Measurements from ENCODE around the gene TGFA. TPM values are rescaled to one million over a fixed set of nuclear protein-coding genes. Genes with fewer than 3 reads are reported as not detected.

TGFA gene
- total RNA-seq, 4 donors from 2014 or later = 10.7 to 51.3 (median 33.7) TPM

DNA sequence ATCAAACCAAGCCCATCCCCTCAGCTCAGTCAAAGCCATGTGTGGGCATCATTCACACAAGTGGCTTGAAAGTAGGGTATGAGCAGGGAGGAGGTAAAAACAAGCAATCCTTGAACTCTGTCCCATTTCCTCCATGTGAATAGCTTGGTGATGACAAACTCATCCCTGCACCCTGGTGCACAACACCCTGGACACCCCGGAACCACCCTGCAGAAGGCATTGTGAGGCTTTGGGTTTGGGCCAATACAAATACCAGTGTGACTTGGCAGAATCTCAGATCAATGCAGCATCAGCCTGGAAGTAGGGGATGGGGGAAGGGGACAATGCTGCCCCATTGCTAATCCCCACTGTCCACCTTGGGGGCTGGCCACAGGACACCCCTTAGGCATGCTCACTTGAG lies 28.6 kb downstream of the TGFA start:
- 50% methylated on average over 1 of the region's 1 CpG; no CpG with 5 or more reads in 1 of the 2 donors for WGBS, 2 donors (ENCODE audit: low coverage in 1 of 2)
- H3K27ac ChIP-seq = peak overlapping the region; percentile 76 to 79 (median 78)
- intact Hi-C loops (cut with DNase I; ENCODE audit: low total_unique reads) = no loop called here
- peaks cover 14 to 39% (median 22%) of the 10 kb centered on the region in 4 donors for H3K4me1 ChIP-seq
- H3K36me3 ChIP-seq = no peaks in the 10 kb centered on the region
- no peaks in the 10 kb centered on the region for H3K27me3 ChIP-seq
- H3K9me3 ChIP-seq = no peaks in the 10 kb centered on the region
- peak; percentile 65 for DNase-seq
- TF ChIP-seq POLR2AphosphoS5 (IDR thresholded peaks at IDR 0.05) = peak in 2 of 3 donors; percentile 24 to 55
- no peak for TF ChIP-seq POLR2A (IDR thresholded peaks at IDR 0.05)
- TF ChIP-seq, protein P1, sequence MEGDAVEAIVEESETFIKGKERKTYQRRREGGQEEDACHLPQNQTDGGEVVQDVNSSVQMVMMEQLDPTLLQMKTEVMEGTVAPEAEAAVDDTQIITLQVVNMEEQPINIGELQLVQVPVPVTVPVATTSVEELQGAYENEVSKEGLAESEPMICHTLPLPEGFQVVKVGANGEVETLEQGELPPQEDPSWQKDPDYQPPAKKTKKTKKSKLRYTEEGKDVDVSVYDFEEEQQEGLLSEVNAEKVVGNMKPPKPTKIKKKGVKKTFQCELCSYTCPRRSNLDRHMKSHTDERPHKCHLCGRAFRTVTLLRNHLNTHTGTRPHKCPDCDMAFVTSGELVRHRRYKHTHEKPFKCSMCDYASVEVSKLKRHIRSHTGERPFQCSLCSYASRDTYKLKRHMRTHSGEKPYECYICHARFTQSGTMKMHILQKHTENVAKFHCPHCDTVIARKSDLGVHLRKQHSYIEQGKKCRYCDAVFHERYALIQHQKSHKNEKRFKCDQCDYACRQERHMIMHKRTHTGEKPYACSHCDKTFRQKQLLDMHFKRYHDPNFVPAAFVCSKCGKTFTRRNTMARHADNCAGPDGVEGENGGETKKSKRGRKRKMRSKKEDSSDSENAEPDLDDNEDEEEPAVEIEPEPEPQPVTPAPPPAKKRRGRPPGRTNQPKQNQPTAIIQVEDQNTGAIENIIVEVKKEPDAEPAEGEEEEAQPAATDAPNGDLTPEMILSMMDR (IDR thresholded peaks at IDR 0.05) = no peak
- TF ChIP-seq EP300 (IDR thresholded peaks at IDR 0.05; ENCODE audit: low read depth) = peak; percentile 9
- in situ Hi-C loops (cut with MboI; ENCODE audit: low pct_ligation_motif_present in 1 of 4, low pct_unique_long_range_greater_than_20kb in 1 of 4, low sequenced_read_pairs in 3 of 4) = no loop called here
- no peak overlapping the region for H3K4me3 ChIP-seq

- Histone ChIP-seq H3K36me3 (no peaks in the 10 kb centered on the region), H3K27ac (peak overlapping the region; percentile 76 to 79 (median 78)), H3K27me3 (no peaks in the 10 kb centered on the region), H3K4me3 (no peak overlapping the region), H3K4me1 (peaks cover 14 to 36% (median 22%) of the 10 kb centered on the region in 4 donors), H3K9me3 (no peaks in the 10 kb centered on the region)
- intact Hi-C loops (cut with DNase I; ENCODE audit: low total_unique reads) = no loop called here
- WGBS, 2 donors (ENCODE audit: low coverage in 1 of 2) = 17 to 39% methylated on average over 1 to 13 of the region's 14 CpGs
- no peak for TF ChIP-seq POLR2A (IDR thresholded peaks at IDR 0.05)
- no peak for TF ChIP-seq POLR2AphosphoS5 (IDR thresholded peaks at IDR 0.05)
- no peak for TF ChIP-seq EP300 (IDR thresholded peaks at IDR 0.05; ENCODE audit: low read depth)
- TF ChIP-seq, protein P1 (IDR thresholded peaks at IDR 0.05) = no peak
- in situ Hi-C loops (cut with MboI; ENCODE audit: low pct_ligation_motif_present in 1 of 4, low pct_unique_long_range_greater_than_20kb in 1 of 4, low sequenced_read_pairs in 3 of 4) = no loop called here
- peak; percentile 61 for DNase-seq
Observed at GRCh38 chr2:70523996-70524965, 29.3 kb downstream of the TGFA start.

- intact Hi-C loops (cut with DNase I; ENCODE audit: low total_unique reads) = no loop called here
- in situ Hi-C loops (cut with MboI; ENCODE audit: low pct_ligation_motif_present in 1 of 4, low pct_unique_long_range_greater_than_20kb in 1 of 4, low sequenced_read_pairs in 3 of 4) = no loop called here
- peaks cover 14 to 31% (median 22%) of the 10 kb centered on the region in 4 donors for H3K4me1 ChIP-seq
- TF ChIP-seq, protein P1 (IDR thresholded peaks at IDR 0.05) = no peak
- no peak for TF ChIP-seq POLR2AphosphoS5 (IDR thresholded peaks at IDR 0.05)
- TF ChIP-seq POLR2A (IDR thresholded peaks at IDR 0.05) = no peak
- no peak for TF ChIP-seq EP300 (IDR thresholded peaks at IDR 0.05; ENCODE audit: low read depth)
- no peak for DNase-seq
- no peaks in the 10 kb centered on the region for H3K27me3 ChIP-seq
- no peak overlapping the region for H3K4me3 ChIP-seq
- H3K9me3 ChIP-seq = no peaks in the 10 kb centered on the region
- no peaks in the 10 kb centered on the region for H3K36me3 ChIP-seq
- H3K27ac ChIP-seq = peak overlapping the region; percentile 76 to 79 (median 78)
Observed at GRCh38 chr2:70523672-70523995, 30.0 kb downstream of the TGFA start.

GRCh38 chr2:70522627-70523026 lies 31.0 kb downstream of the TGFA start:
- DNase-seq = no peak
- intact Hi-C loops (cut with DNase I; ENCODE audit: low total_unique reads) (no loop called here), in situ Hi-C loops (cut with MboI; ENCODE audit: low pct_ligation_motif_present in 1 of 4, low pct_unique_long_range_greater_than_20kb in 1 of 4, low sequenced_read_pairs in 3 of 4) (no loop called here)
- H3K9me3 ChIP-seq = no peaks in the 10 kb centered on the region
- no peaks in the 10 kb centered on the region for H3K27me3 ChIP-seq
- peaks cover 14 to 30% (median 22%) of the 10 kb centered on the region in 4 donors for H3K4me1 ChIP-seq
- H3K27ac ChIP-seq = no peak overlapping the region
- TF ChIP-seq, protein P1 (IDR thresholded peaks at IDR 0.05) = no peak
- no peak for TF ChIP-seq POLR2AphosphoS5 (IDR thresholded peaks at IDR 0.05)
- TF ChIP-seq POLR2A (IDR thresholded peaks at IDR 0.05) = no peak
- TF ChIP-seq EP300 (IDR thresholded peaks at IDR 0.05; ENCODE audit: low read depth) = no peak
- H3K36me3 ChIP-seq = no peaks in the 10 kb centered on the region
- 58 to 79% methylated on average over 2 to 5 of the region's 5 CpGs for WGBS, 2 donors (ENCODE audit: low coverage in 1 of 2)
- no peak overlapping the region for H3K4me3 ChIP-seq

Measured in transverse colon (tissue), 4 donors.